Peyer's patch (tissue), 4 donors: ENCODE measurements around the gene CMTM1.

Experiments
- POLR2A ChIP-seq, 2 donors: fragments of 450-650 bp; IDR thresholded peaks; one replicate each; pipeline ENCODE4 v1.5.1; 2017; ENCODE audit warnings: antibody characterized with exemption in 2 of 2, mild to moderate bottlenecking in 2 of 2, moderate library complexity in 2 of 2
- TF ChIP-seq, protein P1 (sequence below), 6 experiments: fragments of 450-650 bp in 4 of 6; fragments of 200-600 bp in 2 of 6; sonication (generic) in 1 of 6; IDR thresholded peaks; one replicate each; pipeline ENCODE4 v1.5.1; 2017 to 2019; ENCODE audit warnings: antibody characterized with exemption in 6 of 6, mild to moderate bottlenecking in 3 of 6, moderate library complexity in 1 of 6

DNA sequence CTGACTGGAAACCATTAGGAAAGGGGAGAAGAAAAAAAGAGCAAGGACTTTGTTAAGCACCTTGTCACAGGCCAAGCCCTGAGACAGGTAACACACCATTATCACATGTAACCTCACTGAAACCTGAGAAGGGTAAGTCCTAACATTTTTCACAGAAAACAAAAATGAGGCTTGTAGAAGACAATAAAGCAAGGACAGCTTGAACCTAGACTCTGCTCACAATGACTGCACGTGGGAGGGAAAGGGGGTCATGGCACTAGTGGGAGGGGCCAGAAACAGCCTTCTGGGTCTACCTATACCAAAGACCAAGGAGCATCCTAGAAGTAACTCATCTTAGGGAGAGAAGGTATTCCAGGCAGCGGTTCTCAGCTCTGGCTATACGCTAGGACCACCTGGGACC lies 23.8 kb upstream of the CMTM1 start:
- TF ChIP-seq, protein P1, sequence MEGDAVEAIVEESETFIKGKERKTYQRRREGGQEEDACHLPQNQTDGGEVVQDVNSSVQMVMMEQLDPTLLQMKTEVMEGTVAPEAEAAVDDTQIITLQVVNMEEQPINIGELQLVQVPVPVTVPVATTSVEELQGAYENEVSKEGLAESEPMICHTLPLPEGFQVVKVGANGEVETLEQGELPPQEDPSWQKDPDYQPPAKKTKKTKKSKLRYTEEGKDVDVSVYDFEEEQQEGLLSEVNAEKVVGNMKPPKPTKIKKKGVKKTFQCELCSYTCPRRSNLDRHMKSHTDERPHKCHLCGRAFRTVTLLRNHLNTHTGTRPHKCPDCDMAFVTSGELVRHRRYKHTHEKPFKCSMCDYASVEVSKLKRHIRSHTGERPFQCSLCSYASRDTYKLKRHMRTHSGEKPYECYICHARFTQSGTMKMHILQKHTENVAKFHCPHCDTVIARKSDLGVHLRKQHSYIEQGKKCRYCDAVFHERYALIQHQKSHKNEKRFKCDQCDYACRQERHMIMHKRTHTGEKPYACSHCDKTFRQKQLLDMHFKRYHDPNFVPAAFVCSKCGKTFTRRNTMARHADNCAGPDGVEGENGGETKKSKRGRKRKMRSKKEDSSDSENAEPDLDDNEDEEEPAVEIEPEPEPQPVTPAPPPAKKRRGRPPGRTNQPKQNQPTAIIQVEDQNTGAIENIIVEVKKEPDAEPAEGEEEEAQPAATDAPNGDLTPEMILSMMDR (IDR thresholded peaks at IDR 0.05), result no peak
- no peak for TF ChIP-seq POLR2A (IDR thresholded peaks at IDR 0.05)
